SJCRH30 (cell line): ENCODE measurements around the gene TNFRSF18. TPM values are rescaled to one million over a fixed set of nuclear protein-coding genes. Genes with fewer than 3 reads are reported as not detected.

Source experiments
- DNase-seq, 2 experiments: peaks; one replicate each; pipeline ENCODE4 v3.0.0-alpha.2; 2015 to 2020
- H3K27ac ChIP-seq: fragments of 250-450 bp; sonication (Bioruptor Pico); 2 replicates; pipeline ENCODE4 v1.5.1; 2020; ENCODE audit warnings: mild to moderate bottlenecking, moderate library complexity
- H3K27me3 ChIP-seq: fragments of 250-450 bp; sonication (Bioruptor Pico); 2 replicates; pipeline ENCODE4 v1.5.1; 2020; ENCODE audit warnings: mild to moderate bottlenecking, moderate library complexity
- H3K36me3 ChIP-seq: fragments of 250-450 bp; sonication (Bioruptor Pico); 2 replicates; pipeline ENCODE4 v1.5.1; 2020; ENCODE audit warnings: mild to moderate bottlenecking, moderate library complexity
- H3K4me1 ChIP-seq: fragments of 250-450 bp; sonication (Bioruptor Pico); 2 replicates; pipeline ENCODE4 v1.5.1; 2020; ENCODE audit warnings: mild to moderate bottlenecking, moderate library complexity
- H3K4me3 ChIP-seq: fragments of 250-450 bp; sonication (Bioruptor Pico); 2 replicates; pipeline ENCODE4 v1.5.1; 2020; ENCODE audit warnings: mild to moderate bottlenecking, moderate library complexity
- H3K9me3 ChIP-seq: fragments of 250-450 bp; sonication (Bioruptor Pico); replicated peaks from 2 replicates; pipeline ENCODE4 v1.5.1; 2020; ENCODE audit warnings: mild to moderate bottlenecking, moderate library complexity
- total RNA-seq: library from RNA; depleted of rRNA; stranded (reverse); fragments of >200 nt; shearing (Covaris generic); gene quantifications from 2 replicates; pipeline ENCODE4 v1.2.3, GENCODE V29; 2014; rRNA removed

Gene TNFRSF18
- total RNA-seq, 1 experiment from 2014 or later, result 0.93 TPM

- Histone ChIP-seq H3K36me3 (no peaks in the 10 kb centered on the region), H3K9me3 (no peaks in the 10 kb centered on the region; the same call in 1 of the 2 replicates), H3K27me3 (peaks cover 23% of the 10 kb centered on the region), H3K4me1 (peaks cover 25% of the 10 kb centered on the region), H3K27ac (no peak overlapping the region), H3K4me3 (no peak overlapping the region)
- DNase-seq, result no peak
Measured at GRCh38 chr1:1160281-1160930, 46.0 kb downstream of the TNFRSF18 start.

GRCh38 chr1:1157914-1158710 lies 48.3 kb downstream of the TNFRSF18 start:
- peaks cover 10% of the 10 kb centered on the region; the same call in 1 of the 2 replicates for H3K27me3 ChIP-seq
- DNase-seq, result peak; percentile 86 to 88
- no peaks in the 10 kb centered on the region for H3K36me3 ChIP-seq
- peak overlapping the region; percentile 96 for H3K27ac ChIP-seq
- H3K4me1 ChIP-seq, result peaks cover 22% of the 10 kb centered on the region
- peaks cover 3% of the 10 kb centered on the region; the same call in 1 of the 2 replicates for H3K9me3 ChIP-seq
- peak overlapping the region; percentile 62 for H3K4me3 ChIP-seq

GRCh38 chr1:1157426-1157913 lies 48.9 kb downstream of the TNFRSF18 start:
- Histone ChIP-seq H3K36me3 (no peaks in the 10 kb centered on the region), H3K27me3 (peaks cover 10% of the 10 kb centered on the region; the same call in 1 of the 2 replicates), H3K9me3 (peaks cover 3% of the 10 kb centered on the region; the same call in 1 of the 2 replicates), H3K4me1 (peaks cover 22% of the 10 kb centered on the region), H3K27ac (peak overlapping the region; percentile 96), H3K4me3 (peak overlapping the region; percentile 62)
- peak; percentile 85 to 88 for DNase-seq

GRCh38 chr1:1157033-1157365 lies 49.4 kb downstream of the TNFRSF18 start:
- H3K36me3 ChIP-seq, result no peaks in the 10 kb centered on the region
- peaks cover 3% of the 10 kb centered on the region; the same call in 1 of the 2 replicates for H3K9me3 ChIP-seq
- H3K4me3 ChIP-seq, result no peak overlapping the region
- peaks cover 6% of the 10 kb centered on the region; the same call in 1 of the 2 replicates for H3K27me3 ChIP-seq
- peaks cover 22% of the 10 kb centered on the region for H3K4me1 ChIP-seq
- no peak overlapping the region for H3K27ac ChIP-seq
- no peak for DNase-seq

GRCh38 chr1:1156140-1157032 lies 50.0 kb downstream of the TNFRSF18 start:
- no peak for DNase-seq
- H3K36me3 ChIP-seq, result no peaks in the 10 kb centered on the region
- H3K4me3 ChIP-seq, result no peak overlapping the region
- peaks cover 3% of the 10 kb centered on the region; the same call in 1 of the 2 replicates for H3K9me3 ChIP-seq
- no peak overlapping the region for H3K27ac ChIP-seq
- H3K4me1 ChIP-seq, result peaks cover 20% of the 10 kb centered on the region
- H3K27me3 ChIP-seq, result 0 out of 2 replicates have a peak, but pooled peaks cover under 1% of the 10 kb centered on the region

GRCh38 chr1:1155258-1155657 lies 51.1 kb downstream of the TNFRSF18 start:
- Histone ChIP-seq H3K36me3 (no peaks in the 10 kb centered on the region), H3K9me3 (peaks cover 3% of the 10 kb centered on the region; the same call in 1 of the 2 replicates), H3K4me3 (no peak overlapping the region), H3K27ac (no peak overlapping the region), H3K27me3 (no peaks in the 10 kb centered on the region), H3K4me1 (peaks cover 20% of the 10 kb centered on the region)
- no peak for DNase-seq

- peaks cover 3% of the 10 kb centered on the region; the same call in 1 of the 2 replicates for H3K9me3 ChIP-seq
- DNase-seq, result no peak
- H3K27ac ChIP-seq, result no peak overlapping the region
- H3K36me3 ChIP-seq, result no peaks in the 10 kb centered on the region
- no peaks in the 10 kb centered on the region for H3K27me3 ChIP-seq
- H3K4me1 ChIP-seq, result peaks cover 6% of the 10 kb centered on the region
- no peak overlapping the region for H3K4me3 ChIP-seq
Measured at GRCh38 chr1:1153874-1154273, 52.5 kb downstream of the TNFRSF18 start.

Other genes with a start within 250 kb of the TNFRSF18 start
- gene NOC2L, start 247.3 kb downstream of the TNFRSF18 start, total RNA-seq, result 147 and 150 TPM in 2 replicates
- gene KLHL17, start 246.0 kb downstream of the TNFRSF18 start, total RNA-seq, result 8.4 and 15.1 TPM in 2 replicates
- 0.04 and 0.05 TPM in 2 replicates for gene PLEKHN1, start 240.1 kb downstream of the TNFRSF18 start, total RNA-seq
- gene PERM1, start 224.5 kb downstream of the TNFRSF18 start, total RNA-seq, result 0.13 TPM in 1 of 2 replicates, not detected in the other
- gene HES4, start 206.5 kb downstream of the TNFRSF18 start, total RNA-seq, result 15.3 and 15.9 TPM in 2 replicates
- gene ISG15, start 193.1 kb downstream of the TNFRSF18 start, total RNA-seq, result 5.1 and 12.6 TPM in 2 replicates
- 10.4 and 13.7 TPM in 2 replicates for gene AGRN, start 186.5 kb downstream of the TNFRSF18 start, total RNA-seq
- gene RNF223, start 132.3 kb downstream of the TNFRSF18 start, total RNA-seq, result not detected in 2 replicates
- gene C1orf159, start 90.5 kb downstream of the TNFRSF18 start, total RNA-seq, result 19.9 and 20.8 TPM in 2 replicates
- 0.42 and 0.73 TPM in 2 replicates for gene TTLL10, start 32.7 kb downstream of the TNFRSF18 start, total RNA-seq
- 2.8 and 4.7 TPM in 2 replicates for gene TNFRSF4, start 7.6 kb upstream of the TNFRSF18 start, total RNA-seq
- 86.7 and 87.1 TPM in 2 replicates for gene SDF4, start 25.4 kb upstream of the TNFRSF18 start, total RNA-seq
- gene B3GALT6, start 25.6 kb upstream of the TNFRSF18 start, total RNA-seq, result 32.4 and 33.4 TPM in 2 replicates
- gene C1QTNF12, start 40.1 kb upstream of the TNFRSF18 start, total RNA-seq, result 0.30 TPM in 1 of 2 replicates, not detected in the other
- gene UBE2J2, start 67.3 kb upstream of the TNFRSF18 start, total RNA-seq, result 109 and 115 TPM in 2 replicates
- 1.1 and 2.2 TPM in 2 replicates for gene SCNN1D, start 73.8 kb upstream of the TNFRSF18 start, total RNA-seq
- gene ACAP3, start 101.3 kb upstream of the TNFRSF18 start, total RNA-seq, result 18.7 and 27.4 TPM in 2 replicates
- 23.9 and 25.3 TPM in 2 replicates for gene PUSL1, start 102.0 kb upstream of the TNFRSF18 start, total RNA-seq
- gene INTS11, start 118.1 kb upstream of the TNFRSF18 start, total RNA-seq, result 66.0 and 78.7 TPM in 2 replicates
- 22.1 and 22.3 TPM in 2 replicates for gene CPTP, start 118.2 kb upstream of the TNFRSF18 start, total RNA-seq
- 0.15 and 0.47 TPM in 2 replicates for gene TAS1R3, start 124.7 kb upstream of the TNFRSF18 start, total RNA-seq
- gene DVL1, start 142.8 kb upstream of the TNFRSF18 start, total RNA-seq, result 45.8 and 52.5 TPM in 2 replicates
- gene MXRA8, start 152.0 kb upstream of the TNFRSF18 start, total RNA-seq, result 11.3 and 13.8 TPM in 2 replicates
- gene AURKAIP1, start 168.6 kb upstream of the TNFRSF18 start, total RNA-seq, result 177 and 208 TPM in 2 replicates
- gene CCNL2, start 192.7 kb upstream of the TNFRSF18 start, total RNA-seq, result 124 and 196 TPM in 2 replicates
- gene MRPL20, start 200.7 kb upstream of the TNFRSF18 start, total RNA-seq, result 229 and 236 TPM in 2 replicates
- 6.1 and 6.2 TPM in 2 replicates for gene ANKRD65, start 214.7 kb upstream of the TNFRSF18 start, total RNA-seq
- gene VWA1, start 229.1 kb upstream of the TNFRSF18 start, total RNA-seq, result 0.58 and 3.3 TPM in 2 replicates
- 0.20 TPM in 1 of 2 replicates, not detected in the other for gene ATAD3C, start 243.1 kb upstream of the TNFRSF18 start, total RNA-seq